Vagina (tissue), 2 donors: ENCODE results near the gene SLC6A1.

Experiments used
- POLR2A ChIP-seq, 2 donors: fragments of 450-650 bp; IDR thresholded peaks; one replicate each; pipeline ENCODE4 v1.6.1; 2017; ENCODE audit warnings: antibody characterized with exemption in 2 of 2, mild to moderate bottlenecking in 2 of 2, moderate library complexity in 2 of 2
- POLR2AphosphoS5 ChIP-seq, 2 donors: sonication (generic); formaldehyde crosslinking; IDR thresholded peaks; one replicate each; pipeline ENCODE4 v1.9.0; 2017; ENCODE audit warnings: antibody characterized with exemption in 2 of 2, mild to moderate bottlenecking in 2 of 2, low read depth in 1 of 2; ENCODE audit not compliant: insufficient read depth in 1 of 2
- TF ChIP-seq, protein P1 (sequence below), 3 experiments: fragments of 450-650 bp in 2 of 3; fragments of 200-600 bp in 1 of 3; sonication (generic) in 1 of 3; IDR thresholded peaks; one replicate each; pipeline ENCODE4 v1.5.1; 2017 to 2019; ENCODE audit warnings: antibody characterized with exemption in 3 of 3, mild to moderate bottlenecking in 2 of 3, moderate library complexity in 2 of 3

DNA sequence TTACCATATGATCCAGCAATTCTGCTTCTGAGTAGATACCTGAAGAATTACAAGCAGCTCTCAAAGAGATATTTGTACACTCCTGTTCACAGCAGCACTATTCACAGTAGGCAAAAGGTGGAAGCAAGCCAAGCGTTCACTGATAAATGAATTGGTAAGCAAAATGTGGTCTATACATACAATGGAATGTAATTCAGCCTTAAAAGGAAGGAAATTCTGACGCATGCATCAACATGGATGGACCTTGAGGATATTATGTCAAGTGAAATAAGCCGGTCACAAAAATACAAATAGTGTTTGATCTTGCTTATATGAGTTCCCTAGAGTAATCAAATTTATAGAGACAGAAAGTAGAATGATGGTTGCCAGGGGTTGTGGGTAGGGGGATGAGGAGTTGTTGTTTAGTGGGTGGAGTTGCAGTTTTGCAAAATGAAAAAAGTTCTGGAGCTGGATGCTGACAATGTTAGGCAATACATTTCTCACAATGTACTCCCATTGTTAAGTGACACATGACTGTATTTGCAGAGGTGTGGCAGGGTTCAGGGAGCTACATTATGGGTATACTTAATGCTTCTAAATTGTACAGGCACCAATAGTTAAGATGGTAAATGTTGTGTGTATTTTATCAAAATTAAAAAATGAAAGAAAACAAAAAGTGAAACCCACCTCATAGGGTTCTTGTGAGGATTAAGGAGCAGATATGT, 26.7 kb downstream of the SLC6A1 start:
- TF ChIP-seq, protein P1, sequence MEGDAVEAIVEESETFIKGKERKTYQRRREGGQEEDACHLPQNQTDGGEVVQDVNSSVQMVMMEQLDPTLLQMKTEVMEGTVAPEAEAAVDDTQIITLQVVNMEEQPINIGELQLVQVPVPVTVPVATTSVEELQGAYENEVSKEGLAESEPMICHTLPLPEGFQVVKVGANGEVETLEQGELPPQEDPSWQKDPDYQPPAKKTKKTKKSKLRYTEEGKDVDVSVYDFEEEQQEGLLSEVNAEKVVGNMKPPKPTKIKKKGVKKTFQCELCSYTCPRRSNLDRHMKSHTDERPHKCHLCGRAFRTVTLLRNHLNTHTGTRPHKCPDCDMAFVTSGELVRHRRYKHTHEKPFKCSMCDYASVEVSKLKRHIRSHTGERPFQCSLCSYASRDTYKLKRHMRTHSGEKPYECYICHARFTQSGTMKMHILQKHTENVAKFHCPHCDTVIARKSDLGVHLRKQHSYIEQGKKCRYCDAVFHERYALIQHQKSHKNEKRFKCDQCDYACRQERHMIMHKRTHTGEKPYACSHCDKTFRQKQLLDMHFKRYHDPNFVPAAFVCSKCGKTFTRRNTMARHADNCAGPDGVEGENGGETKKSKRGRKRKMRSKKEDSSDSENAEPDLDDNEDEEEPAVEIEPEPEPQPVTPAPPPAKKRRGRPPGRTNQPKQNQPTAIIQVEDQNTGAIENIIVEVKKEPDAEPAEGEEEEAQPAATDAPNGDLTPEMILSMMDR (IDR thresholded peaks at IDR 0.05) = no peak
- TF ChIP-seq POLR2A (IDR thresholded peaks at IDR 0.05) (no peak), POLR2AphosphoS5 (IDR thresholded peaks at IDR 0.05; ENCODE audit: insufficient read depth in 1 of 2, low read depth in 1 of 2) (no peak)
